Stimulated activated CD8-positive, alpha-beta memory T cell treated with anti-CD3 and anti-CD28 coated beads, Interleukin-12 subunit alpha, Interleukin-12 subunit beta, amount 100 ng/mL, for 4 hours (primary cell): ENCODE data around the gene C3orf18.

Experiments used
- DNase-seq: peaks from one replicate; pipeline ENCODE4 v3.0.0-alpha.2; 2020; ENCODE audit warnings: low read depth

The C3orf18 gene

DNA sequence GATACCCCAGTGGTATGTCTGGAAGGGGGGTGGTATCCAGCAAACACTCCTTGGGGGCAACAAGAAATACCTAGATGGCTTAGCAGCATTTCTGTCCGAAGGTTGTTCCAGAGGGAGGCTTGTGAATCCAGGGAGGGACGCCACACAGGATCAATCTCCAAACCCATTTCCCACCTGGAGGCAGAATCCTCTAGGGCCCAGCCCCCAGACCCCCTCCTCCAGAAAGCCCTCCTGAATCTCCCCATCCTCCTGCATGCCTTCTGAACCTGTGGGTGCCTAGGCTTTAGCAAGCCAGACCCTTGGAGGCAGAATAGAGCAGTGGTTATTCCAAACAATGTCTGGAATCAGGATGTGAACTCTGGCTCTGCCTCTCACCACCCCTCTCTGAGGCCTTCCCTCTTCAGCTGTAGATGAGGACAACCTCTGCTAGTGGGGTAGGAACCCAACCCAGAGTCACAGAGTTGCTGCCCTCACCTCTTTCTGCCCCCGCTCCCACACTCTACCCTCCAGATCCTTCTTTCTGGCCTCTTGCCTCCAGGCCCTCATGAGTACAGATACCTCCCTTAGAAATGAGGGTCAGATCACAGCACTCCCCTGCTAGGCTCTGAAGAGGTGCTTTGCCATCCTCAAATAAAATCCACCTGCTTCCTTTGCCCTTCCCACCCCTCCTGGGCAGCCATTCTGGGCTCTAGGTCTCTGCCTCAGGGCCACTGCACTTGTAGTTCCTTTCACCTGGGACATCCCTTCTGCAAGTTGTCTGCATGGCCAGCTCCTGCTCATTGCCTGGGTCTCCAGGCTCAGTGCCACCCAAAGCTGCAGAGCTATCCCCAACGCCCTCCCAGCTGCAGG, 35.9 kb upstream of the C3orf18 start:
- DNase-seq, result no peak

GRCh38 chr3:50602595-50603191, 35.1 kb upstream of the C3orf18 start:
- DNase-seq, result no peak

- DNase-seq, result peak; percentile 66
Observed at GRCh38 chr3:50600841-50601591, 33.5 kb upstream of the C3orf18 start.

- DNase-seq, result no peak
Observed at GRCh38 chr3:50600141-50600753, 32.7 kb upstream of the C3orf18 start.

DNA sequence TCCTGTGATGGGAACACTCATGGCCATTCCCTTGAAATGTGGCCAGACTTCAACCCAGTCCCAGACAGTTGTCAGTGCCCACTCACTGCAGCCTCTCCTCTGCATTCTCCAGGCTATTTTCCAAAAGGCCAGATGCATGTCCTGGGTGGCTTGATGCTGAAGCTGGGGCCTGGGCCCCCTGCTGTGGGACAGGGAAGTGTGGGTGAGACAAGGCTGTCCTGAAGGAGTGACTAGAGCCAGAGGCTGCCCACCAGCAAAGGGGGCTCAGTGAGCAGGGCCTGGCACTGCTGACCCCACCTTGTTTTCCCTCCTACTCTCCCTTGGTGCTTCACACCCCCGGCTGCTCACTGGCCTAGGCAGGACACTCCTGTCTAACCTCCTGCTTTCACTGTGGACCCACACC, 32.2 kb upstream of the C3orf18 start:
- no peak for DNase-seq

DNA sequence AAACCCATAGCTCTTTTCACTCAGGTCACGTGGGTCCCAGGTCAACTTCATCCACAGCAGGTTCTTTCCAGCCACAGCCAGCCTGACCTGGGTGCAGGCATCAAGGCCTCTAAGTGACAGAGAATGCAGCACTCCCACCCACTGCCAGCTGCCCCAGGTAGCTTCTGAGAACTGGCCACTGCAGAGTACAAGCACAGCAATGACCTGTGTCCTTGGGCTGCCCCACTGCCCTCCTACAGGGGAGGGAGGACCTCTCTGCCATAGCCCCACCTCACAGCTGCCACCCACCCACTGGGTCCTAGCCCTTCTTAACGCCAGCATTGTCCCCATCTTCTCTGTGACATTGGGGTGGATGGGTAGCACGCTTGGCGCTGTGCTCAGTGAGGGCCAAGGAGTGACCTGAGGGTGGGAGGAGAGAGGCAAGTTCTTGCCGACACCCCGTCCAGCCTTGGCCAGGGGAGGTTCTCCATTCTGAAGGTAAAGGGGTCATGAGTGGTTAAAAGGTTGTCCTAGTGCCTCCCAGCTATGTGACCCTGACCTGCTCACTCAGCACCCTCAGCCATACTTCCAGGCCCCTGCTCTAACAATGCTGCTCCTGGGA, 31.7 kb upstream of the C3orf18 start:
- DNase-seq, result no peak

GRCh38 chr3:50594253-50594785, 26.8 kb upstream of the C3orf18 start:
- DNase-seq, result no peak

DNA sequence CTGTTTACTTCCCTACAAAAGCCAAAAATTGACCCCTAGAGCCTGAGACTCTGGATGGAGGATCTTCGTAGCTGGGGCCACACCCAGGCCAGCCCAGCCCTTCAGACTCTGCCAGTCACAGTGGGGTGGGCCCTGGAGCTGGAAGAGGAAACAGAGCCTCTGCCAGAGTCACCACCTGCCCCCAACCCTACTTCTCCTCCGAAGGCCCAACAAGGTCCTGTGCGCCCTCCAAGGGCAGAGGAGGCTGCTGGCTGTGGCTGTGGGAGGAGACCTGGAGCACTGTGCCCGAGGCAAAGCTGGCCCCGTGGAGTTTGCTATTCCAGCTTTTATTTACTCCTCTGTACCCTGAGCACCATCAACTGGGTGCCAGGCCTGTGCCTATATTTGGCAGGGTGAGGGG, 25.0 kb upstream of the C3orf18 start:
- DNase-seq, result no peak

- DNase-seq, result no peak
Observed at GRCh38 chr3:50591196-50591741, 23.7 kb upstream of the C3orf18 start.

GRCh38 chr3:50588759-50589433, 21.3 kb upstream of the C3orf18 start:
- DNase-seq, result no peak

- DNase-seq, result peak; percentile 62
Observed at GRCh38 chr3:50587806-50588758, 20.5 kb upstream of the C3orf18 start.

- no peak for DNase-seq
Observed at GRCh38 chr3:50587373-50587772, 19.8 kb upstream of the C3orf18 start.

- DNase-seq, result no peak
Observed at GRCh38 chr3:50586763-50587070, 19.2 kb upstream of the C3orf18 start.

- DNase-seq, result no peak
Observed at GRCh38 chr3:50585919-50586762, 18.6 kb upstream of the C3orf18 start.

GRCh38 chr3:50584391-50584790, 16.8 kb upstream of the C3orf18 start:
- DNase-seq, result no peak

GRCh38 chr3:50583897-50584296, 16.4 kb upstream of the C3orf18 start:
- DNase-seq, result no peak

- DNase-seq, result no peak
Observed at GRCh38 chr3:50582083-50582482, 14.5 kb upstream of the C3orf18 start.

- DNase-seq, result no peak
Observed at GRCh38 chr3:50581459-50581842, 13.9 kb upstream of the C3orf18 start.
